ENCODE data around the gene ITGAL.

The ITGAL gene

DNA sequence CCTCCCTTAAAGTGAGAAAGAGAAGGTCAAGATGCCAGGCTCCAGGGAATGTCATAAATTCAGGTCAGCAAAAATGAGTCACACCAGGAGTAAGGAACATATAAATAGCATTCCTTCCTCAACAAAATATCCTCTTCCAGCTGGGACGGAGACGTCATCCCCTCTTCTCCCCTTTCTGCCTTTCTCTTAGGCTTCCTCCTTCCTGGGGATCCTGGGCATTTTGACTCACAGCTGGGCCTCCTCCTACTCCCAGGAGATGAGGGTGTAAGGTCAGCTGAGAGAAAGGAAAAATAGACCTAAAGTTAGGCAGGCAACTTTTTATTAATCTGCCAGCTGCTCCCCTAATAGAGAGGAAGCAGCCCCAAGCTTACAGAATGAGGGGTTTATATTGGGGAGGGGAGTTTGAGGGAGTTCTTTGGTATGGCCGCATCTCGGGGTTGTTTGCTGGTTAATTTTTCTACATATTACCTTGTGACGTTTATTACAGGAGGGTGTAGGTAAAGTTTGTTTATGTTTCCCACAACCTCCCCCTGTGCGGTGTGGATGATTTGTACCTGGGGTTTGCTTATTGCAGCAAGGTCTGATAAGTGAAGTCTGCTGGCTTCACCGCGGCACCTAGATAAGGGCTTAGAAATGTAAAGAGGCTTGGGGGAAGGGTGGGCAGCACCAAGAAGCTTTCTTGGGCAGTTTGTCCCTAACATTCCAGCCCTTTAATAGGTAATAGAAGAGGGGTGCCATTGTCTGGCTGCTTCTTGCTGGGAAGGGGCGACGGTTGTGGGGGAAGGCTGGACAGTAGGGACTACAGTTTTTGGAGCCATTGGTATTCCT, 69.2 kb downstream of the ITGAL start:
- no peak for DNase-seq (ENCODE audit: low read depth in 4 of 4, low spot score in 1 of 4)

- no peak for DNase-seq (ENCODE audit: low read depth in 4 of 4, low spot score in 1 of 4)
Measured at GRCh38 chr16:30543067-30543466, 70.5 kb downstream of the ITGAL start.

DNA sequence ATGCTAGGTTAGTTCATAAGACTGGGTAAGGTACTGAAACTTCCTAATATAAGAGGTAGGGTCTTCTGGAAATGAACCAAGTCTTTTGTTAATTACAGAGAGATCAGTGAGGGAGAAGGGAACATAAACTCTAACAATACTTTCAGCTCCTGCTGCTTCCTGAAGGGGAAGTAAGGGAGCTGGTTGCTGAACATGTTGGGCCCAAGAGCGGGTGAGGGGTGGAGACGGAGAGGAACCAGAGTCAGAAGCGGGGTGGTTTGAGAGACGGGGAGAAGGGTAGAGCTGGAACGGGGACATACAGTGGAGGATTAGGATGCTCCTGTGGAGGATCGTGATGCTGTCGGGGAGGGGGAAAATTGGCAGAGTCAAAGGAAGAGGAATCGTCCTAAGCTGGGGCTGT, 73.6 kb downstream of the ITGAL start:
- no peak for DNase-seq (ENCODE audit: low read depth in 4 of 4, low spot score in 1 of 4)

DNA sequence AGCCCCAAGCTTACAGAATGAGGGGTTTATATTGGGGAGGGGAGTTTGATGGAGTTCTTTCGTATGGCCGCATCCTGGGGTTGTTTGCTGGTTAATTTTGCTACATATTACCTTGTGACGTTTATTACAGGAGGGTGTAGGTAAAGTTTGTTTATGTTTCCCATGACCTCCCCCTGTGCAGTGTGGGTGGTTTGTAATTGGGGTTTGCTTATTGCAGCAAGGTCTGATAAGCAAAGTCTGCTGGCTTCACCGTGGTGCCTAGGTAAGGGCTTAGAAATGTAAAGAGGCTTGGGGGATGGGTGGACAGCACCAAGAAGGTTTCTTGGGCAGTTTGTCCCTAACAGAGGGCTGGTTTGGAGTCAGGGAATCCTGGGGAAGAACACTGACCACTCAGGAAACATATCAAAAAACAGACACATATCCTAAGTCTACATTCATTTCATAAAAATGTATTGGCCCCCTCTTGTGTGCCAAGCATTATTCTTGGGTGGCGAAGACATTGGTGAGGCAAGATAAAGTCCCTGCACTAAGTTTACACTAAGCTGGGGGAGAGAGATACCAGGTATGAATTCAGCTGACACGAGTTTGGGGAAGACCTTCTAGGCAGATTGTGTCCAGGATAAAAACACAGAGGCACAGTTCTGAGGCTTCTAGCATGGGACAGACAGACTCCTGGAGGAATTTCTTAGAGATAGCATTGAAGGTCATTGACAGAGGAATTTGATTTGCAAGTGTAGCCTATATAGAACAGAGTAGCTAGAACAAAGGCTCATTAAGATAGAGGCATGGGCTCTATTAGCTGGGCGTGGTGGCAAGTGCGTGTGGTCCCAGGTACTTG, 76.1 kb downstream of the ITGAL start:
- DNase-seq (ENCODE audit: low read depth in 4 of 4, low spot score in 1 of 4), result no peak

GRCh38 chr16:30551781-30552180, 79.2 kb downstream of the ITGAL start:
- DNase-seq (ENCODE audit: low read depth in 4 of 4, low spot score in 1 of 4), result peak in 1 of 4 experiments; percentile 49

GRCh38 chr16:30552956-30553355, 80.4 kb downstream of the ITGAL start:
- no peak for DNase-seq (ENCODE audit: low read depth in 4 of 4, low spot score in 1 of 4)

GRCh38 chr16:30553393-30553899, 80.9 kb downstream of the ITGAL start:
- no peak for DNase-seq (ENCODE audit: low read depth in 4 of 4, low spot score in 1 of 4)

- DNase-seq (ENCODE audit: low read depth in 4 of 4, low spot score in 1 of 4), result no peak
Measured at GRCh38 chr16:30554557-30555314, 82.2 kb downstream of the ITGAL start.

GRCh38 chr16:30555315-30556124, 83.0 kb downstream of the ITGAL start:
- no peak for DNase-seq (ENCODE audit: low read depth in 4 of 4, low spot score in 1 of 4)

DNA sequence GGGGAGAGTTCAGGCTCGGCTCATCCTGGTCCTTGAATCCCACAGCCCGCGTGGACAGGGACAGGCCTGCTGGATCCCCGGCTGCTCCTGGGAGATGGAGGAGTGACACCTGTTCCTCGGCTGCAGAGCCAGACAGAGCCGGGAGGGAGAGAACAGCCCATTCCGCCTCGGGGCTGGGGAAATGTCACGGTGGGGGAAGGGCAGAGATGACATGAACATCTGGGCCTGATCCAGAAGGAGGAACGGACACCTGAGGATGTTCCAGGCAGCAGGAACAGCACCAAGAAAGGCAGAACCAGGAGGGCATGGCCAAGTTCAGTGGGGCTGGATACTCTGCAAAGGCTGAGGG, 83.6 kb downstream of the ITGAL start:
- no peak for DNase-seq (ENCODE audit: low read depth in 4 of 4, low spot score in 1 of 4)

DNA sequence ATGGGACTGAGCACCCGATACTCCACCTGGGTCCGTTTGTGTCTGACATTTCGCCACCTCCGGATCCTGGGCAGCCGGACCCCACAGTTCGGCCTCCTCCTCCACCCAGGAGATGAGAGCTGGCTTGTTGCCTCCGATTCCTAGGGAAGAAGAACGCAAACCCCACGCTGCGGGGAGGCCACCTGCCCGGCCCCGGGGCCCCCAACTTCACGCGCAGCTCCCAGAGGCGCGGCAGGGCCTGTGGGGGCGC, 85.1 kb downstream of the ITGAL start:
- DNase-seq (ENCODE audit: low read depth in 4 of 4, low spot score in 1 of 4), result no peak

DNA sequence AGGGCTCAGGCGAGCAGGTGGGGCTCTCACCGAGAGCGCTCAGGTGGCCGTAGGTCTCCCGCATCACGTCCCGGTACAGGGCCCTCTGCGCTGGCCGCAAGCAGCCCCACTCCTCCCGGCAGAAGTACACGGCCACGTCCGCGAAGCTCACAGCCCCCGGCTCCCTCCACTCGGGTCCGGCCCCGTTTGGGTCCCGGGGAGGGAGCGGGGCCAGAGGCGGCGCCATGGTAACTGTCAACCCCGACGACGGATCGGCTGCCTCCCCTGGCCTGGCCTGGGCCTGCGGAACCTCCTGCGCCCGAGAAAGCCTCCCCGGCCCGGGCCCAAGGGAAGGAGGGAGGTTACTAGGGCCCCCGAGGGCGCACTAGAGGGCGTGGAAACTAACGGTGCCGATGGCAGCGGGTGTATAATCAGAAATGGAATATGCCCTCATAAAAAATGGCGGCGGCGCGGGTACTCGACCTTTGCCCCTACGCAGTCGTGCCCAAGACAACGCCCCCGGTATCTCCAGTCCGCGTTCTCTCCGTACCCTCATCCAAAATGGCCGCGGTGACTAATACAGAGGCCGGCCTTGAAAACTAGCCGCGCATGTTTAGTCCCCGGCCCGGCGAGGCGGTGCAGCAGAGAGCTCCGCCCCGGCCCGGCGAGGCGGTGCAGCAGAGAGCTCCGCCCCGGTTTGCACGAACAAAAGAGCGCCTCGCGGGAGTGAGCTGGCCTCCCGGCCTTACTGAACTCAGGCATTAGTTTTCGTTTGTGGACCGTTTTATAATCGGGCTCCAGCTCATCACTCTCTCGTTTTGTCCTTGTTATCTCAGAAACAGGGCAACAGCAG, 85.6 kb downstream of the ITGAL start, which contains the start of gene ZNF764:
Gene ZNF764, minus strand, starts transcription at position 418 of the 832 bp plus-strand sequence. Its CDS starts 192 bp downstream, at position 226.
- DNase-seq (ENCODE audit: low read depth in 4 of 4, low spot score in 1 of 4), result peak; percentile 71 to 96 (median 88)

DNA sequence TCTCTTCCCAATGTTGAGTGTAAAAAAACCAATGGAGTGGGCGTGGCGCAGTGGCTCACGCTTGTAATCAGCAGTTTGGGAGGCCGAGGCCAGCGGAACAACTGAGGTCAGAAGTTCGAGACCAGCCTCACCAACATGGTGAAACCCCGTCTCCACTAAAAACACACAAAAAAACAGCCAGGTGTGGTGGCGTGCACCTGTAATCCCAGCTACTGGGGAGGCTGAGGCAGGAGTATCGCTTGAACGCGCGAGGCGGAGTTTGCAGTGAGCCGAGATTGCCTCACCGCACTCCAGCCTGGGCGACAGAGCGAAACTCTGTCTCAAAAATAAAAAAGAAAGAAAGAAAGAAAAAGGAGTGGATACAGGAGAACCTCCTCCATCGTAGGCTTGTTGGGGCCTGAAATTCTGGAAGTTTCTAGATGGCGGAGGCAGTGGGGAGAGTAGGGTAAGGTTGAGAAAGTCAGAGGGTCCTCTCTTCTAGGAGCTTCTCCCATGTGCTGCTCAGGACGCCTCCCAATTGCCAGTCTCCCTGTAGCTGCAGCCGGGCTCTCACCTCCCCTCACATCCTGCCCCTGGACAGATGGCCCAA, 86.3 kb downstream of the ITGAL start:
- DNase-seq (ENCODE audit: low read depth in 4 of 4, low spot score in 1 of 4), result no peak

DNA sequence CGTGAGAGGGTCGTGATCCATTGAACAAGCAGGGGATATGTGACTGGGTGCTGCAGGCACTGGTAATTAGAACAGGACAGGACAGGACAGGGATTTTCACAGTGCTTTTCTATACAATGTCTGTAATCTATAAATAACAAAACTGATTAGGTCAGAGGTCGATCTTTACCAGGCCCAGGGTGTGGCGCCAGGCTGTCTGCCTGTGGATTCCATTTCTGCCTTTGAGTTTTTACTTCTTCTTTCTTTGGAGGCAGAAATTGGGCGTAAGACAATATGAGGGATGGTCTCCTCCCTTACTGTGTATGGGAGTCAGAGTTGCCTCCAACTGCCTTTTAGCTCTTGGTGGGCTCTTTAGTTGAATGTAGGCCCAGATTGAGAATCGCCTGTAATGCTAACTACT, 87.1 kb downstream of the ITGAL start:
- no peak for DNase-seq (ENCODE audit: low read depth in 4 of 4, low spot score in 1 of 4)

DNA sequence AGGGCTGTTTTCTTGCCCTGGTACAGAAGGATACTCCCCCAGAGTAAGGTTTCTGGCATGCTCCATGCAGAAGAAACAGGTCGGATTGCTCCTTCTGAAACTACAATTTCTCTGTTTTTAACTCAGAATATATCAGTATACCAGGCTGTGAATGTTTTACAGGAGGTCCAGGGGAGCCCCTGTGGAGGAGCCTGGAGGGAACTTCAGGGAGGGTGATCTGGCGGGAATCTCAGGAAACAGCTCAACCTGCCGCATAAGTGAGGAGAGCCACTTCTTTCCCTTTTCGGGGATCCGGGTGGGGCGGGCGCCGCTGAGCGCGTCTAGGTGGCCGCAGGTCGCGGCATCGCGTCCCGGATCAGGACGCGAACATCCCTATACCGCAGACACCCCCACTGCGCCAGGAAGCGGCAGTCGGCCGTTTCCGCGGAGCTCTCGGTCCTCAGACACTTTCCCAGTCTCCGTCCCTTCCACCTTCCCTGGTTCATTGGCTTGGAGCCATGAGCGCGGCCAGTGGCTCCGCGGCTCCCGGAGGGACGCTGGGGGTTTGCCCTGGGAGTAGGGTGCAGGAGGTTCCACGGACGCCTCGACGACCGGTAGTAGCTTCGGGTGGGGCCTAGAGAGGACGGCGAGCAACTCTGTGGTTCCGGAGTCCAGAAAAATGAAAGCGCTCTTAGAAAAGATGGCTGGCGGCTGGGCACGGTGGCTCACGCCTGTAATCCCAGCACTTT, 88.7 kb downstream of the ITGAL start:
- no peak for DNase-seq (ENCODE audit: low read depth in 4 of 4, low spot score in 1 of 4)

- DNase-seq (ENCODE audit: low read depth in 4 of 4, low spot score in 1 of 4), result no peak
Measured at GRCh38 chr16:30562021-30562420, 89.5 kb downstream of the ITGAL start.

GRCh38 chr16:30565526-30565925, 93.0 kb downstream of the ITGAL start:
- no peak for DNase-seq (ENCODE audit: low read depth in 4 of 4, low spot score in 1 of 4)

GRCh38 chr16:30565984-30566383, 93.4 kb downstream of the ITGAL start:
- no peak for DNase-seq (ENCODE audit: low read depth in 4 of 4, low spot score in 1 of 4)

DNA sequence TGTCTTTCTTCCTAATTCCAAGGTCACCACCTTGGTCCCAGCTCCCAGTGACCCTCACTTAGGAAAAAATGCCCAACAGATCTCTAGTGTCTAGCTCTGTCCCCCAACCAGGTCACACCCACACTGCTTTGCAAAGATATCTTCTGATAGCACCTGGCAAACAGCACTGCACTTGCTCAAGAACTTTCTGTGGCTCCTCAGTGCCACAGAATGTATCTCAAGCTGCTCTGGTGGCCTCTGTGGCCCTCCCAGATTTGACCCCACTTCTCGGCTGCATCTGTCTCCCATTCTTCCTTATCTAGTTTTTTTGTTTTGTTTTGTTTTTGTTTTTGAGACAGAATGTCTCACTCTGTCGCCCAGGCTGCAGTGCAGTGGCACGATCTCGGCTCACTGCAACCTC, 94.0 kb downstream of the ITGAL start:
- no peak for DNase-seq (ENCODE audit: low read depth in 4 of 4, low spot score in 1 of 4)

Measured in stimulated activated CD4-positive, alpha-beta T cell treated with anti-CD3 and anti-CD28 coated beads, Interleukin-1b, Interleukin-23, amount 100 ng/mL, for 24 hours (primary cell).